ENCODE data around the gene SPEN. TPM values are rescaled to one million over a fixed set of nuclear protein-coding genes. Genes with fewer than 3 reads are reported as not detected.
A peak's percentile ranks its signal among the peaks of the same experiment; 100 is the strongest.
"Not testable (repeated sequence)": the region's sequence is repeated elsewhere in the genome, so short reads cannot be mapped to it uniquely, and the experiment has no call there.

SPEN gene
- polyA plus RNA-seq, 1 experiment, result 4.6 TPM

DNA sequence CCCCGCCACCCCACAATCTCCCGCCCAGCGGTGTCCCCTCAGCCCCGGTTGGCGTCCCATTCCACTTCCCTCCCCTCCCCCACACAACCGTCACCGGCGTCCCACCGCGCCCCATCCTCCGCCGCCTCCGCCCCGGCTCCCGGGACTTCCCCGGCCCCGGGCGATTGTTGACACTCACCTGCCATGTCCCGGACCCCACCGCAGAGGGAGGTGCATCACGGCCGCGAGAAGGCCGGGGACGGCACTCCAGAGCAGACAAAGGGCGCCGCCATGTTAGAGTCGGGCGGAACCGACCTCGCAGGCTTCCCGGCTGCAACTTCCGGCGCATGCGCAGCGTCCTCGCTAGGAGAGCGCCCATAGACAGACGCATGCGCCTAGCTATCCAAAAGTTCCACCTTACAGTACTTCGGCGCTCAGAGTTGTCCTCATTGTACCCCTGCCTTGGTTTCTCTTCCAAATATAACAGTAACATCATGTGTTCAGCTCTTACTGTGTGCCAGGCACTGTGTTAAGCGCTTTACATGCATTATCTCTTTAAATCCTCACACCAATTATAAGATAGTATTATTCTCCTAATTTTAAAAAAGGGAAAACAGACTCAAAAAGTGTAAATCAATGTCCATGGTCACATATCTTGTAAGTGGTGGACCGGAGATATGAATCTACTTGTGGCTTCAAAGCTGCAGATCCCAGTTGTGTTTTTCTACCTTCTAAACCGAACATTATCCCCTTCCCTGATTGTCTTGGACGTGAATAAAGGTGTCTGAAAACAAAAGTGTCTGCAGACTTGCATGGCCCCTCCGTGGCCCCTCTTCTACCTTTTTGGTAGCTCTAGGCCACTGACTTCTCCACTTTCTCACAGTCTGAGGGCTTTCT is 128.5 kb downstream of the SPEN start, which contains the start of gene ZBTB17:
TSS of gene ZBTB17 (minus strand) at position 297 of the 876 bp plus-strand sequence. CDS start 27,606 bp downstream, outside the sequence.
- TF ChIP-seq, protein P1, sequence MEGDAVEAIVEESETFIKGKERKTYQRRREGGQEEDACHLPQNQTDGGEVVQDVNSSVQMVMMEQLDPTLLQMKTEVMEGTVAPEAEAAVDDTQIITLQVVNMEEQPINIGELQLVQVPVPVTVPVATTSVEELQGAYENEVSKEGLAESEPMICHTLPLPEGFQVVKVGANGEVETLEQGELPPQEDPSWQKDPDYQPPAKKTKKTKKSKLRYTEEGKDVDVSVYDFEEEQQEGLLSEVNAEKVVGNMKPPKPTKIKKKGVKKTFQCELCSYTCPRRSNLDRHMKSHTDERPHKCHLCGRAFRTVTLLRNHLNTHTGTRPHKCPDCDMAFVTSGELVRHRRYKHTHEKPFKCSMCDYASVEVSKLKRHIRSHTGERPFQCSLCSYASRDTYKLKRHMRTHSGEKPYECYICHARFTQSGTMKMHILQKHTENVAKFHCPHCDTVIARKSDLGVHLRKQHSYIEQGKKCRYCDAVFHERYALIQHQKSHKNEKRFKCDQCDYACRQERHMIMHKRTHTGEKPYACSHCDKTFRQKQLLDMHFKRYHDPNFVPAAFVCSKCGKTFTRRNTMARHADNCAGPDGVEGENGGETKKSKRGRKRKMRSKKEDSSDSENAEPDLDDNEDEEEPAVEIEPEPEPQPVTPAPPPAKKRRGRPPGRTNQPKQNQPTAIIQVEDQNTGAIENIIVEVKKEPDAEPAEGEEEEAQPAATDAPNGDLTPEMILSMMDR (IDR thresholded peaks at IDR 0.05; ENCODE audit: insufficient read depth, low read depth, low read length), result no peak
- POLR2A ChIA-PET, result no interaction called here
- Histone ChIP-seq H3K4me3 (ENCODE audit: low read depth, low read length) (peak within 1 kb of the TSS; percentile 91), H3K36me3 (ENCODE audit: control insufficient read depth, insufficient read depth, low read length) (peaks cover 8% of the 10 kb centered on the region), H3K27me3 (ENCODE audit: control insufficient read depth, insufficient read depth, low read length) (no peaks in the 10 kb centered on the region)
- CTCF ChIA-PET, result interaction anchor here (0.8 to 2.6 kb wide), 9 partner anchors 10 to 184 kb away, joined by 3 to 11 read pairs (median 4); partner anchors contain the start of gene FAM131C
- peak; percentile 51 for DNase-seq (ENCODE audit: low read depth)

DNA sequence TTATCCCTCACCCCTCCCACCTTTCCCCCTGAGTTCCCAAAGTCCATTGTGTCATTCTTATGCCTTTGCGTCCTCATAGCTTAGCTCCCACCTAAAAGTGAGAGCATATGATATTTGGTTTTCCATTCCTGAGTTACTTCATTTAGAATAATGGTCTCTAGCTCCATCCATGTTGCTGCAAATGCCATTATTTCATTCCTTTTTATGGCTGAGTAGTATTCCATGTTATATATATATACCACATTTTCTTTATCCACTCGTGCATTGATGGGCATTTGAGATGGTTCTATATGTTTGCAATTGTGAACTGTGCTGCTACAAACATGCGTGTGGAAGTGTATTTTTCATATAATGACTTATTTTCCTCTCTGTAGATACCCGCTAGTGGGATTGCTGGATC is 130.4 kb downstream of the SPEN start:
- H3K36me3 ChIP-seq (ENCODE audit: control insufficient read depth, insufficient read depth, low read length); H3K4me3 ChIP-seq (ENCODE audit: low read depth, low read length); DNase-seq (ENCODE audit: low read depth); H3K27me3 ChIP-seq (ENCODE audit: control insufficient read depth, insufficient read depth, low read length); POLR2A ChIA-PET; CTCF ChIA-PET: not testable (repeated sequence)

DNA sequence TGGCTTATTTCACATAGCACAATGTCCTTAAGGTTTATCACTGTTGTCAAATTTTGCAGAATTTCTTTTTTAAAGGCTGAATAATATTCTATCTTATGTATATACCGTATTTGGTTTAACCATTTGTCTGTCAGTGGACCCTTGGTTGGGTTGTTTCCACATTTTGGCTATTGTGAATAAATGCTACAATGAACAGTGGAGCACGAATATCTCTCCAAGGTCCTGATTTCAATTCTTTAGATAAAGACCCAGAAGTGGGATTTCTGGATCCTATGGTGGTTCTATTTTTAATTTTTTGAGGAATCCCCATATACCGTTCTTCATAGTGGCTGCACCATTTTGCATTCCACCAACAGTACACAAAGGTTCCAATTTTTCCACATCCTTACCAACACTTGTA is 134.2 kb downstream of the SPEN start:
- Histone ChIP-seq H3K4me3 (ENCODE audit: low read depth, low read length) (no peak overlapping the region), H3K27me3 (ENCODE audit: control insufficient read depth, insufficient read depth, low read length) (no peaks in the 10 kb centered on the region), H3K36me3 (ENCODE audit: control insufficient read depth, insufficient read depth, low read length) (no peaks in the 10 kb centered on the region)
- DNase-seq (ENCODE audit: low read depth), result no peak
- ChIA-PET CTCF (no interaction called here), POLR2A (no interaction called here)
- TF ChIP-seq, protein P1 (IDR thresholded peaks at IDR 0.05; ENCODE audit: insufficient read depth, low read depth, low read length), result no peak

DNA sequence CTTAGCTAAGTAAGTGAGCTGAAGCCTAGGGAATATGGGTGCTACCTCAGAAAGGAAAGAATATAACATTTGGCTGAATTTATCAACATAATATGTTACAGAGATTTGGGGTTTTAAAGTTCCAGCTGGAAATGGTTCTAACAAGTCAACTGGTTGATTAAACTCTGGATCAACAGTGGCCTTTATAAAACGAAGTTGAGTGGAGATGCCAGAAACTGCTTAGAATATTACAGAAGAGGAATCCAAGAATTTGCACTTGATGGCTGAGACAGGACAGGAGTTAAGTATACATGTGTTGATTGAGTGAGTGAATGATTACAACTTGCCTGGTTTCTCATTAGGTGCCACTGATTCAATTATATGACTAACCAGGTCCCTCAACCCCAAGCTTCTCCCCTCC is 135.8 kb downstream of the SPEN start:
- Histone ChIP-seq H3K27me3 (ENCODE audit: control insufficient read depth, insufficient read depth, low read length) (no peaks in the 10 kb centered on the region), H3K4me3 (ENCODE audit: low read depth, low read length) (no peak overlapping the region), H3K36me3 (ENCODE audit: control insufficient read depth, insufficient read depth, low read length) (no peaks in the 10 kb centered on the region)
- CTCF ChIA-PET, result interaction anchor here (0.6 to 2.2 kb wide), 2 partner anchors 11 to 168 kb away, joined by 3 to 10 read pairs; no protein-coding TSS in a partner anchor
- POLR2A ChIA-PET, result no interaction called here
- TF ChIP-seq, protein P1 (IDR thresholded peaks at IDR 0.05; ENCODE audit: insufficient read depth, low read depth, low read length), result no peak
- no peak for DNase-seq (ENCODE audit: low read depth)

DNA sequence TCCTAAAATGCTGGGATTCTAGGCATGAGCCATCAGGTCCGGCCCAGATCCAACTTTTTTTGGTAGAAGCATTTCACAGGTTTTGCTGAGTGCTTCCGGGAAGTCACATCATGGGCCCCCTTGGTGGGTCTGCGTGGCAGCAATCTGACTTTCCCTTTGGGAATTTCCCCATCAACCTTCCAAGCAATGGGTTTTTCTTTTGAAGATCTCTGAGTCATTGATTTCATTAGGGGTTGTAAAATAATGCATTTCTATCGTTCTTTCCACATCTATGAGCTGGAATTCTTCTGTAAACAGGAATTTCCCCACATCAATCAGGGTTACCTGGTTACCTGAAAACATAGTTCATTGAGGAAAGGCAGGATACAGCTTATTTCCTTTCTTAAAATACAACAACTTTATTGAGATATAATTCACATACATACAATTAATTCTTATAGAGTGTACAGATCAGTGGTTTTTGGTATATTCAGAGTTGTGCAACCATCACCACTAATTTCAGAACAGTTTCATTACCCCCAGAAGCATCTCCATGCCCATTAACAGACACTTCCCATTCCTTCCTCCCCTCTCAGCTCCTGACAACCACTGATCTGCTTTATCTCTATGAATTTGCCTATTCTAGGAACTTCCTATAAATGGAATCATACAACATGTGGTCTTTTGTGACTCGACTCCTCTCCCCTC is 138.2 kb downstream of the SPEN start:
- CTCF ChIA-PET, result interaction anchor here (1.0 to 2.0 kb wide), 7 partner anchors 9 to 194 kb away, joined by 3 to 5 read pairs (median 4); partner anchors contain the start of gene ZBTB17
- TF ChIP-seq, protein P1 (IDR thresholded peaks at IDR 0.05; ENCODE audit: insufficient read depth, low read depth, low read length), result no peak
- no peak for DNase-seq (ENCODE audit: low read depth)
- H3K4me3 ChIP-seq (ENCODE audit: low read depth, low read length), result no peak overlapping the region
- no peaks in the 10 kb centered on the region for H3K27me3 ChIP-seq (ENCODE audit: control insufficient read depth, insufficient read depth, low read length)
- no peaks in the 10 kb centered on the region for H3K36me3 ChIP-seq (ENCODE audit: control insufficient read depth, insufficient read depth, low read length)
- POLR2A ChIA-PET, result no interaction called here
